GM19240 (cell line): ENCODE results near the gene RMRP.
"Not testable (repeated sequence)": the region's sequence is repeated elsewhere in the genome, so short reads cannot be mapped to it uniquely, and the experiment has no call there.

Source experiments
- DNase-seq: peaks from one replicate; pipeline ENCODE4 v3.0.0; 2011; ENCODE audit warnings: low spot score; ENCODE audit not compliant: insufficient read length

The RMRP gene

DNA sequence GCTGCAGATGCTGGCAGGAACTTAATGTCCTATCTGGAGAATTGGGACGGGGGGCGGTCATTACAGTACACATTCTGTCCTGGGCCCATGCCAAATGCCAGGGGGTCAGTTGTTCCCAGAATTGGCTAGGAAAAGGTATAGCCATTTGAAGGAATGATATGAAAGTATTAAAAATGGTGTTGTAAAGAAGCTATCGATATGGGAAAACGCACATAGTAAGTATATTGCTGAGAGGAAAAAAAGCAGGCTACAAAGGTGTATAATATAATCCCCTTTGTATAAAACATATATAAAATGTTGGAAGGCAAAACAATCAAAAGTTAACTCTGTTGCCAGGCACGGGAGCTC lies 7.6 kb upstream of the RMRP start:
- DNase-seq: no peak

GRCh38 chr9:35664531-35665470 lies 7.0 kb upstream of the RMRP start, which contains the start of gene ARHGEF39:
Gene ARHGEF39 (minus strand): TSS chr9:35665195. CDS start chr9:35665169, 26 bp downstream.
- peak; percentile 83 for DNase-seq

DNA sequence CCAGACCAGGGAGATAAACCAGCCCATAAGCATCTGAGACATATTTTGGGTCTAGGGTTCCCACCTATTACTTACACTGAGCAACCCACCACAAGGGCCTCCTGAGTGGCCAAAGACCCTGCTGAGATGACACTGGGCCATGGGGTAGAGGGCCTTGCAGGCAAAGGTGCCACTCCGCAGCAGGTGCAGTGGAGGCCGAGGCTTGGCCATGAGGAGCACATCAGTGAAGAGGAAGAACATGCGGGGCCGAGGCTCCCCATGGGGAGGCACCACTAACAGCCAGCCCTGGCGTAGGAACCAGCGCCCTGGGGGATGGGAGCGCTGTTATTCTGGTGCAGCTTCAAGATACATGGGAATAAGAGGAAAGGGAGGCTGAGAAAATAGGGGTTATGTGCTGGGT lies 4.6 kb upstream of the RMRP start:
- DNase-seq: no peak

GRCh38 chr9:35661756-35662350 lies 4.0 kb upstream of the RMRP start:
- no peak for DNase-seq

DNA sequence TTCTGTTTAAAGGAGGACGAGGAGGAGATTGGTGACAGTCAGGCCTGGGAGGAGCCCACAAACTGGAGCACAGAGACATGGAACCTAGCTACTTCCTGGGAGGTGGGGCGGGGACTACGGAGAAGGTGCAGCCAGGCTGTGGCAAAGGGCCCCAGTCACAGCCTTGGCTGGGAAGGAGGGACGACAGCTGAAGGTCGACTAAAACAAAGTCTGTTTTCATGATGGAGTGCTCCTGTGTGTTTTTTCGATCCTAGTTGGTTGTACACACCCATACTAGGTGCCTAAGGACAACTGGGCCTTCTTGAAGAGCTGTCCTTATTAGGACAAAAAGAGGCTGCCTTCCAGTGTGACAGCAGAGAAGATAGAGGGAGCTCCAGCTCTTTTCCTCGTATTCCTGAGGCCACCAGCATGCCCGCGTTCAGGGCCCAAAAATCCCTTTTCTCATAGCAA lies 3.2 kb upstream of the RMRP start:
- no peak for DNase-seq

DNA sequence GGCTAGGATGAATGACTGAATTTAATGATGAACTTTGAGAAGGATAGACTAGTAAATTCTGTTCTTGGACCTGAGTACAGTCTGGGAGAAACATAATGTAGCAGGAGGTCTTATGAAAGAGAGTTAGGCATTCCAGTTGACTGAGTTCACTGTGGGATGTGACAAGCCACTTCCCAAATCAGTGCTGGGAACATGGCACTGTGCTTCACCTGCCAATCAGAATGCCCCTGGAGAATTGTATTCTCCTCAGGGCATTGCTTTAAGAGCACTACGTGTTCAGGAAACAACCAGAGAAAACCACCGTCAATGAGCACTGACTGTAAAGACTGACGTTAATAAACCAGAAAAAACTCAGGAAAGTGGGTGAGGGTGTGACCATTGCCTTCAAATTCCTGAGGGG lies 1.5 kb upstream of the RMRP start:
- DNase-seq: no peak

GRCh38 chr9:35658968-35659220 lies 1.1 kb upstream of the RMRP start:
- DNase-seq: no peak

DNA sequence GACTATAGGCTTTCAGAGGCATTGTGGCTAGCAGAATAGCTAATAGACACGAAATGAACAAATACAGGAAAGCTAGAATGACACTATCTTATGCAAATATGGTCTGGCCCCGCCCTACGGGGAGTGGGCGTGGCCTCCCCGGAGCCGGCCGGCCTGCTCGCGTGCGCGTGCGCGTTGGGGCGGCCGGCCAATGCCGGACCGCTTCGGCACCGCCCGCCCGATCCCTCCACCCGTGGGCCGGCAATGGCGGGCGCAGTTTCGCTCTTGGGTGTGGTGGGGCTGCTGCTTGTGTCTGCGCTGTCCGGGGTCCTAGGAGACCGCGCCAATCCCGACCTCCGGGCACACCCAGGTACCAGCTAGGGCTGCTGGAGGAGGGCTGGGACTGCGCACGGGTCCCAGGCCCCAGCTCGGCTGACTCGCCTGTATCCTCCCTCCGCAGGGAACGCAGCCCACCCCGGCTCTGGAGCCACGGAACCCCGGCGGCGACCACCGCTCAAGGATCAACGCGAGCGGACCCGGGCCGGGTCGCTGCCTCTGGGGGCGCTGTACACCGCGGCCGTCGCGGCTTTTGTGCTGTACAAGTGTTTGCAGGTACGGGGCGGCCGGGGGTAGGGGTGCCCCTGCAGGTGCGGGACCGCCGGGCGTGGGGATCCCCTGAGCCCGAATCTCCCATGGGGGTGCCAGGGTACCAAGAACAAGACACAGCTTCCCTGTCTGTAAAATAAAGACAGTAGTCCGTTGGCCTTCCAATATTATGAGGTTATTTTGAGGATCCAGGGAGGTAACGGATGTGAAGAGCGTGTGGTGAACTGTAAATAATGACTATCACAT lies 533 bp upstream of the RMRP start, which contains the start of gene CCDC107:
Gene CCDC107 (plus strand): TSS at position 156 of the 831 bp plus-strand sequence. CDS start 88 bp downstream, at position 244.
- DNase-seq: peak; percentile 70

DNA sequence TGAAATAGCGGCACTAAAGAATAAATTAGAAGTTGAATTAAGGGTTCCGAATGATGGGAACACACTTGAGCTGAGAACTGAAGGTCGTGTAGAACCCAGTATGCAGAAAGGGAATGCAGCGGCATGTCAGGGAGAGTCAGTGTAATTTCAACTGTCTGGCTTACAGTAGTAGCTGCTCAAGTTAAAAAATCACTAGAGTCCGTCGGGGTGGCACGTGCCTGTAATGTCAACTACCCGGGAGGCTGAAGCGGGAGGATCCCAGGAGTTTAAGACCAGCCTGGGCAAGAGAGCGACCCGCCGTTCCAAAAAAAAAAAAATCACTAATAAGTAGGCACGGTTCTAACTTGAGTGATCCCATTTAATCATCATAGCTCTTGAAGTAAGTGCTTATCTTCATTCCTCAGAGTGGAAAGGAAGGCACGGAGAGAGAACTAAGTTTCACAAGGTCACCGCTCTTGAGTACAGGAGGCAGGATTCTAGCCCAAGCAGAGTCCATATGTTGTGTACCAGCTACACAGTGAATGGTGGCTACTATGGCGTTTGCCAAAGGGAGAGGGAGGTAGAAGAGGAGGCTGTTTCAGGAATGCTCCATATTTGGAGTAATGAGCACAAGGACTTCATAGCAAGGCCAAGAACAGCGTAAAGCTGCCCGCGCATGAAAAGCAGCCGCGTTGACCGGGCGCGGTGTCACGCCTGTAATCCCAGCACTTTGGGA lies 831 bp downstream of the RMRP start:
- no peak for DNase-seq

DNA sequence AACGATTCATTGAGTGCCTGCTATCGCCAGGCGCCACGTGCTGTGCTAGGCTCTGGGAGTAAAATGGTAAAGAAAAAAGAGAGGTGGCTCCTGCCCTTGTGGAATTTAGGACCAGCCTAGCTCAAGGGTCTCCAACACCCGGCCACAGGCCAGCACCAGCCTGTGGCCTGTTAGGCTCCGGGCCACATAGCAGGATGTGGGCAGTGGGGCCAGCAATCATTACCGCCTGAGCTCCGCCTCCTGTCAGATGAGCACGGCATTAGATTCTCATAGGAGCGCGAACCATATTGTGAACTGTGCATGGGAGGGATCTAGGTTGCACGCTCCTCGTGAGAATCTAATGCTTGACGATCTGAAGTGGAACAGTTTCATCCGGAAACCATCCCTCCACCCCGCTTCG lies 1.5 kb downstream of the RMRP start:
- DNase-seq: no peak

DNA sequence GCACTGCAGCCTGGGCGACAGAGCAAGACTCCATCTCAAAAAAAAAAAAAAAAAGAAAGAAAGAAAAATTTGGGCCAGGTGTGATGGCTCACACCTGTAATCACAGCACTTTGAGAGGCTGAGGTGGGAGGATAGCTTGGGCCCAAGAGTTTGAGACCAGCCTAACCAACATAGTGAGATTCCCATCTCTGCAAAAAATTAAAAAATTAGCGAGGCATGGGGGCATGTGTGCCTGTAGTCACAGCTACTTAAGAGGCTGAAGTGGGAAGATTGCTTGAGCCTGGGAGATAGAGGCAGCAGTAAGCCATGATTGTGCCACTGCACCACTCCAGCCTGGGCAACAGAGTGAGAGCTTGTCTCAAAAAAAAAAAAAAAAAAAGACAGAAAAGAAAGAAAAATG lies 4.2 kb downstream of the RMRP start:
- no peak for DNase-seq

- DNase-seq: no peak
Measured at GRCh38 chr9:35652829-35653209, 5.0 kb downstream of the RMRP start.

- no peak for DNase-seq
Measured at GRCh38 chr9:35651956-35652828, 5.6 kb downstream of the RMRP start.

- no peak for DNase-seq
Measured at GRCh38 chr9:35650341-35651158, 7.3 kb downstream of the RMRP start, which contains the start of gene SIT1. Gene SIT1 (minus strand): TSS chr9:35650931. CDS start chr9:35650853, 78 bp downstream.

DNA sequence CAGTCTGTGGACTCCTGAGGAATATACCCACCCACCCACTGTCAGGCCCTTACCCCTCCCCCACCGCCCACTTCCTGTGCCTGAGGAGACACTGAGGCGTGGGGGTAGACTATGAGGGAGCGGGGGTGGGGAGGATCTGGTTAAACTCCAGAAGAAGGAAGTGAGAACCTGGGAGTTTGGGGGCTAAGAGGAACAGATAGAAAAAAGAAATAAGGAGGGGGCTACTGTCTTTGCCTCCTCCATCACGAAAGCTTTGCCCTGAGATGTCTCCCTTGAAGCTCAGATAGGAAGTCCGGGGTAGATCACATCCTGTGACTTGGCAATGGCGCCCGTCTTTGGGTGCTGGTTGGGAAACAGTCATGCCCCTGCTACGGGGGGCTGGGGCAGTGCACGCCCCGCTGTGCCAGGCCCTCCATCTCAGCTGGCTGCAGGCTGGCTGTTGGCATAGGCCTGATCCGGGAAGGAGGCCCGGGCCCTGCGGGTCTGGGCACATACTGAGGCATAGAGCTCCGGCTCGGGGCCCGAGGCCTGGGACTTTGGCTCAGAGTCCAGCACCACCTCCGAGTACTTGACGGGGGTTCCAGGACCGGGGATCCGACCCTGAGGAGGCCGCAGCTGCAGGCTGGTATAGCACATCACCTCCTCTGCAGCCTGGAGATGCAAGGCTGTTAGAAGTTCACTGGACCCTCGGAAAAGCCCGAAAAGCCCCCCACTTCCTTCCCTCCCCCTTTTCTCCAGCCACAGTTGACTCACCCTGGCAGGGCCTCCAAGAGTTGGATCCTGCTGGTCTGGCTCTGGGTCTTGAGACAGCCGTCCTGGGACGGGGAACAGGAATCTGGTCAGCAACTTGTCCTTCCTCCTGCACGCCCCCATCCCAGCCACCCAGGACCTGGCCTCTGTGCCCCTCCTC lies 8.1 kb downstream of the RMRP start:
- DNase-seq: no peak

DNA sequence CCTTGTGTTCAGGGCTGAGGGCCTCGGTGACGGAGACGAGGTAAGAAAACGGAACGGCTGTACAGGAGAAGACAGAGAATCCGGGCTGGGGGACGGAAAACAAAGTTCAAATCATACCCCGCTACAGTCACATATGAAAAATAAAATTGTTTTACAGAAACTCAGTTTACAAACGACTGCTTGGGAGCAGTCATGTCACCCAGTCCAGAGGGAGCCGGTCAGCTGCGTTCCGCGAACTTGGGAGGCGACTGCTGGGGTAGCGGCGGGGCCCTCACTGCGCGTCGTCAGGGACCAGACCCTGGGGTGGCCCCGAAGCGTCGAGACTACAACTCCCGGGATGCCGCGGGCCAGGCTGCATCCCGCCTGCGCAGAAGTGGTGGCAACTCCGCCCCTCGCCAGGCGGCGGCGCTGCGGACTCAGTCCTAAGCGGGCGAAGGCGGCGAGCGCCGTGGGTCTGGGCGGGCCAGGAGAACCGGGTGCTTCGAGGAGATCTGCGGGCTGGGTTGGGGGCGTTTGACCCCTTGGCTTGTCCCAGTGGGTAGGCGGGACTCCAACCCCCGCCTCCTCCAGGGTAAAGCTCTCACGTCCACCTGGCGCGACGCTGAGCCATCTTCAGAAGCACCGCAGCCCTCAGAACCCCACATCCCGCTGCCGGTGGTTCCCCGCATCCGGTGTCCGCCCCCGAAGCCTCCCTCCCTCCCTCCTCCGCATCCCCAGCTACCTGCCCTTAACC lies 11.1 kb downstream of the RMRP start:
- DNase-seq: peak; percentile 82

DNA sequence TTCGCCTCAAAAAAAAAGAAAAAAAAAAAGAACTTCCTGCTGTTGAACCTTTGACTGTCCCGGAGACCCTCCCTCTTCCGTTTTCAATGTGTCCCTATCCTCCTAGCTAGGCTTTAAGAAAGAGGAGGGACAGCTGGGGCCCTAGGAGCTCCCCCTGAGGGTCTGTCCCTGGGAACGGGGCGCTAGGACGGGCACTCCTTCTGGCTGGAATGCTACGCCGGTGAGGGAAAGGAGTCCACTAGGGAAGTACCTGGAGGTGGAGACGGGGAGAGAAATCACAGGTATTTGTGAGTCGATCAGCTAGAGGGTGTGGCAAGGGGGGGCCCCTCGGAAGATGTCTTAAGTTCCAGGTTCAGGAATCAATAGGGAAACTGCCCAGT lies 11.7 kb downstream of the RMRP start:
- no peak for DNase-seq

GRCh38 chr9:35645736-35646135 lies 12.1 kb downstream of the RMRP start:
- DNase-seq: not testable (repeated sequence)
